Hepatocyte (in vitro differentiated cells): ENCODE data around the gene C6orf89. TPM values are rescaled to one million over a fixed set of nuclear protein-coding genes. Genes with fewer than 3 reads are reported as not detected.
A peak's percentile ranks its signal among the peaks of the same experiment; 100 is the strongest.

Source experiments
- DNase-seq: peaks from one replicate; pipeline ENCODE4 v3.0.0-alpha.2; 2016; ENCODE audit warnings: low spot score
- H2AFZ ChIP-seq: fragments of 200-600 bp; sonication (generic); 2 replicates; pipeline ENCODE4 v1.6.0; 2016; ENCODE audit warnings: antibody characterized with exemption, mild to moderate bottlenecking
- H3K27ac ChIP-seq: fragments of 200-600 bp; sonication (generic); 2 replicates; pipeline ENCODE4 v1.5.1; 2016; ENCODE audit warnings: mild to moderate bottlenecking
- H3K27me3 ChIP-seq: fragments of 200-600 bp; sonication (generic); 2 replicates; pipeline ENCODE4 v1.6.1; 2016
- H3K36me3 ChIP-seq: fragments of 200-600 bp; sonication (generic); replicated peaks from 2 replicates; pipeline ENCODE4 v1.5.1; 2016; ENCODE audit warnings: low read depth; ENCODE audit not compliant: insufficient read depth
- H3K4me1 ChIP-seq: fragments of 200-600 bp; sonication (generic); 2 replicates; pipeline ENCODE4 v1.5.1; 2016; ENCODE audit warnings: mild to moderate bottlenecking, moderate library complexity; ENCODE audit not compliant: insufficient read depth
- H3K4me2 ChIP-seq: fragments of 200-600 bp; sonication (generic); 2 replicates; pipeline ENCODE4 v1.6.0; 2016
- H3K4me3 ChIP-seq: fragments of 200-600 bp; sonication (generic); 2 replicates; pipeline ENCODE4 v1.5.1; 2016; ENCODE audit warnings: mild to moderate bottlenecking
- H3K79me2 ChIP-seq: fragments of 200-600 bp; sonication (generic); 2 replicates; pipeline ENCODE4 v1.6.0; 2017; ENCODE audit warnings: mild to moderate bottlenecking
- H3K9me2 ChIP-seq: fragments of 200-600 bp; sonication (generic); replicated peaks from 2 replicates; pipeline ENCODE4 v1.6.0; 2017; ENCODE audit warnings: mild to moderate bottlenecking; ENCODE audit not compliant: insufficient read depth
- H3K9me3 ChIP-seq: fragments of 200-600 bp; sonication (generic); 2 replicates; pipeline ENCODE4 v1.5.1; 2016; ENCODE audit warnings: low read depth, mild to moderate bottlenecking
- H4K20me1 ChIP-seq: fragments of 200-600 bp; sonication (generic); 2 replicates; pipeline ENCODE4 v1.6.0; 2016; ENCODE audit warnings: mild to moderate bottlenecking; ENCODE audit not compliant: insufficient read depth, poor library complexity, severe bottlenecking
- CTCF ChIP-seq: fragments of 200-600 bp; sonication (generic); IDR thresholded peaks from 2 replicates; pipeline ENCODE4 v1.5.1; 2016; ENCODE audit warnings: antibody characterized with exemption, mild to moderate bottlenecking; ENCODE audit not compliant: poor library complexity
- EZH2 ChIP-seq: fragments of 200-600 bp; sonication (generic); IDR thresholded peaks from 2 replicates; pipeline ENCODE4 v1.6.1; 2016; ENCODE audit warnings: antibody characterized with exemption, mild to moderate bottlenecking, borderline replicate concordance
- EZH2phosphoT487 ChIP-seq: fragments of 200-600 bp; sonication (generic); IDR thresholded peaks from one replicate; pipeline ENCODE4 v1.6.1; 2018; ENCODE audit warnings: antibody characterized with exemption, mild to moderate bottlenecking, low read depth, moderate library complexity; ENCODE audit not compliant: unreplicated experiment, severe bottlenecking
- WGBS: methylation state at CpG from one replicate; pipeline ENCODE4 v1.1.6; 2016; ENCODE audit warnings: low lambda C conversion rate; ENCODE audit errors: missing lambda C conversion rate; 5-methylcytosine and 5-hydroxymethylcytosine counted together
- polyA plus RNA-seq: library from polyadenylated mRNA; unstranded; fragments of >200 nt; fragmentation: Nextera tagmentation; extraction: Ambion mirVana; gene quantifications from 2 replicates; pipeline ENCODE4 v1.2.1, GENCODE V29; 2016
- total RNA-seq: library from RNA; depleted of rRNA; stranded (reverse); fragments of >200 nt; gene quantifications from 2 replicates; pipeline ENCODE4 v1.2.3, GENCODE V29; 2014

Gene C6orf89
- total and polyA plus RNA-seq, 2 experiments from 2014 or later = 39.6 to 45.2 TPM

DNA sequence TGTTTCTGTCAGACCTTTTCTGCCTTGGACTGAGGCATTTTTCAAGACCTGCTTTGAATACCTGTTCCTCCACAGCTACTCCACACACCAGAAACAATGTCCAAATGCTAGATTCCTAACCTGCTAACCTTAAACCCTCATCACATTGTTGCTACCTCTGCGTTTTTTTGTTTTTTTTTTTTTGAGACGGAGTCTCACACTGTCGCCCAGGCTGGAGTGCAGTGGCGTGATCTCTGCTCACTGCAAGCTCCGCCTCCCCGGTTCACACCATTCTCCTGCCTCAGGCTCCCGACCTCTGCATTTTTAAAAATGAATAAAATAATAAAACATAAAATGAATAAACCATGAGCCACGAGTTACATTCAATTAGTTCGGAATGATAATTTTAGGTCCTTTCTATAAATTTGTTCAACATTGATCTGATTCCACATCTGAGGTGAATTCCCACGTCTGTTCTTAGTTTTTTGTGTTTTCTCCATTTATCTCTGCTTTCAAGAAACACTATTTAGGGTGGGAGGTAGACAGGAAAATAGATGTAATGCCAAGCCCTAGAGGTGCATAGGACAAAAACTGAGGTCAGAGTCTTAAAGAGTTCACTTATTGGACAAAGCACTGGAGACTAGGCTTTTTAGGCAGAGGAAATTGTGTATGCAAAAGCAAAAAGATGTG is 1.3 kb downstream of the C6orf89 start:
- 80% methylated on average over 10 of the region's 10 CpGs for WGBS
- H3K79me2 ChIP-seq = peaks cover 53% of the 10 kb centered on the region

GRCh38 chr6:36888115-36888643 is 2.4 kb downstream of the C6orf89 start:
- WGBS = 96% methylated on average over 7 of the region's 7 CpGs
- H3K9me3 ChIP-seq = no peaks in the 10 kb centered on the region
- H3K27ac ChIP-seq = no peak overlapping the region
- H3K36me3 ChIP-seq = no peaks in the 10 kb centered on the region
- H3K4me2 ChIP-seq = no peak overlapping the region
- H3K9me2 ChIP-seq = no peaks in the 10 kb centered on the region
- no peak for TF ChIP-seq EZH2
- no peak for TF ChIP-seq EZH2phosphoT487
- no peak for TF ChIP-seq CTCF
- no peak overlapping the region for H2AFZ ChIP-seq
- H3K27me3 ChIP-seq = no peaks in the 10 kb centered on the region
- DNase-seq = no peak
- peaks cover 7% of the 10 kb centered on the region for H3K4me1 ChIP-seq
- no peak overlapping the region for H3K4me3 ChIP-seq
- peaks cover 58% of the 10 kb centered on the region for H3K79me2 ChIP-seq
- no peaks in the 10 kb centered on the region for H4K20me1 ChIP-seq

More for the DNA sequence above, 1.3 kb downstream of the C6orf89 start:
- H3K4me2 ChIP-seq = peak overlapping the region; percentile 78
- H3K4me1 ChIP-seq = peaks cover 7% of the 10 kb centered on the region
- H2AFZ ChIP-seq = no peak overlapping the region
- H4K20me1 ChIP-seq = no peaks in the 10 kb centered on the region
- no peaks in the 10 kb centered on the region for H3K36me3 ChIP-seq
- H3K9me3 ChIP-seq = no peaks in the 10 kb centered on the region
- H3K9me2 ChIP-seq = no peaks in the 10 kb centered on the region
- DNase-seq = no peak
- H3K27me3 ChIP-seq = no peaks in the 10 kb centered on the region
- TF ChIP-seq CTCF (no peak), EZH2phosphoT487 (no peak), EZH2 (no peak)
- H3K27ac ChIP-seq = no peak overlapping the region
- H3K4me3 ChIP-seq = peak overlapping the region; percentile 41

GRCh38 chr6:36888654-36889481 is 3.1 kb downstream of the C6orf89 start:
- Histone ChIP-seq H3K79me2 (peaks cover 64% of the 10 kb centered on the region), H3K27me3 (no peaks in the 10 kb centered on the region), H4K20me1 (no peaks in the 10 kb centered on the region)

More at GRCh38 chr6:36888654-36889481, 3.1 kb downstream of the C6orf89 start:
- no peak overlapping the region for H3K4me2 ChIP-seq
- no peaks in the 10 kb centered on the region for H3K9me2 ChIP-seq
- H3K4me3 ChIP-seq = no peak overlapping the region
- no peak overlapping the region for H2AFZ ChIP-seq
- H3K9me3 ChIP-seq = no peaks in the 10 kb centered on the region
- WGBS = 55% methylated on average over 6 of the region's 6 CpGs
- no peak for DNase-seq
- no peak overlapping the region for H3K27ac ChIP-seq
- H3K36me3 ChIP-seq = no peaks in the 10 kb centered on the region
- H3K4me1 ChIP-seq = peaks cover 7% of the 10 kb centered on the region
- TF ChIP-seq CTCF (no peak), EZH2phosphoT487 (no peak), EZH2 (no peak)
